Activated naive CD8-positive, alpha-beta T cell treated with anti-CD3 and anti-CD28 coated beads for 36 hours (primary cell): ENCODE data around the gene GRIK4. TPM values are rescaled to one million over a fixed set of nuclear protein-coding genes. Genes with fewer than 3 reads are reported as not detected.
A peak's percentile ranks its signal among the peaks of the same experiment; 100 is the strongest.

Source experiments
- DNase-seq: peaks from one replicate; pipeline ENCODE4 v3.0.0; 2021
- H3K27ac Mint-ChIP-seq: one replicate; pipeline ENCODE4 v1.8.0; 2022; ENCODE audit warnings: mild to moderate bottlenecking, moderate library complexity, mixed read lengths
- H3K27me3 Mint-ChIP-seq: one replicate; pipeline ENCODE4 v1.8.0; 2022; ENCODE audit warnings: mild to moderate bottlenecking, mixed read lengths
- H3K36me3 Mint-ChIP-seq: one replicate; pipeline ENCODE4 v1.8.0; 2021; ENCODE audit warnings: mild to moderate bottlenecking, mixed read lengths
- H3K4me1 Mint-ChIP-seq: one replicate; pipeline ENCODE4 v1.8.0; 2021; ENCODE audit warnings: mixed read lengths
- H3K4me3 Mint-ChIP-seq: one replicate; pipeline ENCODE4 v1.8.0; 2022; ENCODE audit warnings: mild to moderate bottlenecking, moderate library complexity, mixed read lengths
- H3K9me3 Mint-ChIP-seq: one replicate; pipeline ENCODE4 v1.8.0; 2022; ENCODE audit warnings: mixed read lengths
- total RNA-seq, 2 experiments: library from RNA; stranded (reverse); gene quantifications; one replicate each; pipeline ENCODE4 v1.2.3, GENCODE V29; 2021

GRIK4 gene
- total RNA-seq, 2 experiments from 2014 or later: 0.40 to 0.43 TPM

DNA sequence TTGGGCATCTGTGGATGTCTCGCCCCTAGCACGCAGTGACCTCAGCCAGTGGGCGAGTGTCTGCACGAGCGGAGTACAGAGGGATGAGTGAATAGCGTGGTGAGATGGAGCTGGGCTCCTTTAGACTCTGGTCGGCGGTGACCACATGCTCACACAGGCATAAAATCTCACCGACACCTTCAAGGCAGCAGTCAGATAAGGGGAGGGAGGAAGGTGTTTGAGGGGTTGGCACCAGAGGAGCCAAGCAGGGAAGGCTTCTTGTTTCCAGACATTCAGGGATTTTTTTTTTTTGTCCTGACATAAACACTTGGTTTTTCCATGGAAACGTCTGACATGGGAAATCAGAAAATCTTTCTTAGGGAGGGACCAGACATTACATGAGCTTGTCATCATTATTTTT, 35.8 kb downstream of the GRIK4 start:
- H3K27ac Mint-ChIP-seq: no peak overlapping the region
- no peaks in the 10 kb centered on the region for H3K36me3 Mint-ChIP-seq
- peaks cover 11% of the 10 kb centered on the region for H3K27me3 Mint-ChIP-seq
- no peaks in the 10 kb centered on the region for H3K4me1 Mint-ChIP-seq
- no peak for DNase-seq
- peaks cover under 1% of the 10 kb centered on the region for H3K9me3 Mint-ChIP-seq
- H3K4me3 Mint-ChIP-seq: no peak overlapping the region

DNA sequence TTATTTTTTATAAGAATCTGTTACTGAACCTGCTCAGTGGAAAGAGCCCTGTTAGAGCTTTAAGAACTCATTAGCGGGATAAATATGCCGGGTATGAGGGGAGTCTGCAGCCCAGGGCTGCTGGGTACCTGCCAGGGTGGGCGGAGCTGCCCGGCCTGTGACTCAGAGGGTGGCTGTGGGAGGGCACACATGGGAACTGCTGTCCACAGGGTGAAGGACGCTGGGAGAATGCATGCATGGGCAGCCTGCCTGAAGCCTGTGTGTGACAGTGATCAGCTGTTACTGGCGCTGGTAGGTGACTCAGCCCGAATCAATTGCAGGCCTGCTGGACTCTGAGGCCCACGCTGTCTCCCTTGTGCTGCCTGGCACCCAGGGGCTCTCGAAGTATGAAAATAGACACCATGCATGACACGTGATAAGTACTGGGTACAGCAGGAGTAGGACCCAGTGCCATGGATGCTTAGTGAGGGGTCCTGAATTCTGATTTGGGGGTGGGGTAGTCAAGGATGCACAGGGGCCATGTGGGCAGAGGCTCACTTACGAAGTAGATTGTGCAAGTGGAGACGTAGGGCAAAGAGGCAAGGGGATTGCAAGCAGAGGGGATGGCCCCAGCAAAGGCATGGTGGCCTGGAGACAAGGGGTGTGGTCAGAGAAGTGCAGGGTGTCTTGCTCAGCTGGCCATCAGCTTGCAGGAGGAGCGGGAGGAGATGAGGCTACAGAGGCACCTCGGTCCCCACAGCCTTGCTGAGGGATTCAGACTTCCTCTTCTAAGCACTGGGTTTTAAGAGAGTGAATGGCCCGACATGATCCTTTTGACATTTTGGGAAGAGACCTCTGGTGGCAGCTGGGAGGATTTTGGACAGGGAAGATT, 36.5 kb downstream of the GRIK4 start:
- Mint-ChIP-seq H3K4me3 (no peak overlapping the region), H3K4me1 (no peaks in the 10 kb centered on the region), H3K9me3 (no peaks in the 10 kb centered on the region), H3K36me3 (no peaks in the 10 kb centered on the region), H3K27me3 (peaks cover 11% of the 10 kb centered on the region), H3K27ac (no peak overlapping the region)
- no peak for DNase-seq

DNA sequence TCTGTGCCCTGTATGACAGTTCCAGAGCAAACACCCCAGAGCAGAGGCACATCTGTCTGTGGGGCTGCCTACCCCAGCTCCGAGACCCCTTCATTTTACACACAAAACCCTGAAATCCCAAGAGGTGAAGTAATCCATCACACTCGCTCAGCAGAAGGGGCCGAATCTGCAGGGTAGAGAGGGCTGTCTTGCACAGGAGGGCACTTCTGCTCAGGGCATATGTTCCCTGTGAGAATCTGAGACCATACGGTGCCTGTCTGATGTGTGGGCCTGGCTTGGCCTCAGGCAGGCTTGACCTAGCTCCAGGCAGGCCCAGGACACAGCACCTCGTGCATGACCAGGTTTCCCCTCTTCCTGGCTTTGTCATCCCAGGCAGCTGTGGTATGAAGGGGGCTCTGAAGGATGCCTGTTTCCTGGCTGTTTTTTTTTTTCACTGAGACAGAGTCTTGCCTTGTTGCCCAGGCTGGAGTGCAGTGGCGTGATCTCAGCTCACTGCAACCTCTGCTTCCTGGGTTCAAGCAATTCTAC, 37.2 kb downstream of the GRIK4 start:
- H3K27me3 Mint-ChIP-seq: peaks cover 11% of the 10 kb centered on the region
- no peaks in the 10 kb centered on the region for H3K9me3 Mint-ChIP-seq
- no peaks in the 10 kb centered on the region for H3K36me3 Mint-ChIP-seq
- no peaks in the 10 kb centered on the region for H3K4me1 Mint-ChIP-seq
- no peak overlapping the region for H3K27ac Mint-ChIP-seq
- H3K4me3 Mint-ChIP-seq: no peak overlapping the region
- no peak for DNase-seq

DNA sequence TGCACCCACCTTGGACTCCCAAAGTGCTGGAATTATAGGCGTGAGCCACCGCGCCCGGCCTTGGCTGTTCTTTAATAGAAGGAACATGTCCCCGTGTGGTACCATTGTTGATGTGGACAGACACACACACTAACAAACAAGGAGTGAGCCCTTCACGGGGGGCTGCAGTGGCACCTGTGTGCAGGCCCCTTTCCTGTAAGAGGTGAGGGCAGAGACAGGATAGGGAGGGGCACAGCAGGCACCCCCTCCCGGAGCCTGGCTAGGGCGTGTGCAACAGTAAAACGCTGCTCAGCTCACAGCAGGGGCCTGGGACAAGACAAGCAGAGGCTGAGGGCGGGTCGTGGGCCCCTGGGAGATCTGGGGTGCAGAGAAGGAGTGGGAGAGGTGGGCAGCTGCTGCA, 37.8 kb downstream of the GRIK4 start:
- no peak for DNase-seq
- H3K27ac Mint-ChIP-seq: no peak overlapping the region
- no peaks in the 10 kb centered on the region for H3K9me3 Mint-ChIP-seq
- H3K36me3 Mint-ChIP-seq: no peaks in the 10 kb centered on the region
- no peak overlapping the region for H3K4me3 Mint-ChIP-seq
- peaks cover 11% of the 10 kb centered on the region for H3K27me3 Mint-ChIP-seq
- H3K4me1 Mint-ChIP-seq: no peaks in the 10 kb centered on the region

DNA sequence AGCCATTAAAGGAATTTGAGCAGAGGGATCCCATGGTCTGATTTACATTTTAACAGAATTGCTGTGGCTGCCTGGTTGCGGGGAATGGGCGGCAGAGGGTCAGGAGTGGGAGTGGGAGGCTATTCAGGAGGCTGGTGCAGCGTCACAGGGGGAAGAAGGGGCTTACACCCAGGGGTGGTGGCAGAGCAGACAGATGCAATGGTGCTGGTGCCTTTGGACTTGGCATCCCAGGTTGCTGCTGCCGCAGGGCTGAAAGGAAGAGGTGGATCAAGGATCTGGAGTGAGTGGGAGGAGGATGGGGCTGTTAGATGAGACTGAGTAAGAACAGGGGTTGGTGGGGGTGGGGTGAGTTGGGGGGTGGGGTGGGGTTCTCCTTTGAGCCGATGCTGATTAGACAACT, 38.5 kb downstream of the GRIK4 start:
- H3K4me3 Mint-ChIP-seq: no peak overlapping the region
- no peaks in the 10 kb centered on the region for H3K9me3 Mint-ChIP-seq
- no peak overlapping the region for H3K27ac Mint-ChIP-seq
- no peak for DNase-seq
- peaks cover 11% of the 10 kb centered on the region for H3K27me3 Mint-ChIP-seq
- no peaks in the 10 kb centered on the region for H3K4me1 Mint-ChIP-seq
- H3K36me3 Mint-ChIP-seq: no peaks in the 10 kb centered on the region

DNA sequence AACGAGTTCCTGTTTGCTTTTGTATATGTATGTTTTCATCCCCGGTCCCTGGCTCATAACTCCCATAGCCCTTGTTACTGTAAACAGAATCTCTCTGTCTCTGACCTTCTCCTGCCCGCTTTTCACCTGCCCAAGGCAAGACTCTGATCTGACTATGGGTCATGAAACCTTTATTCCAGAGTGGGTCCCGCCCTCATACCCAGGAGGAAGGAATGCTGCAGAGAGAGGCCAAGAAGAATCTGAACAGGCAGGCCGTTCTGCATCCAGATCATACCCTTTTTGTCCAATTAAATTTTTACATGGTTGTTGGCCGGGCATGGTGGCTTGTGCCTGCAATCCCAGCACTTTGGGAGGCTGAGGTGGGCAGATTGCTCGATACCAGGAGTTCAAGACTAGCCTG, 39.6 kb downstream of the GRIK4 start:
- Mint-ChIP-seq H3K4me3 (no peak overlapping the region), H3K9me3 (no peaks in the 10 kb centered on the region), H3K36me3 (no peaks in the 10 kb centered on the region), H3K4me1 (no peaks in the 10 kb centered on the region), H3K27me3 (peaks cover 16% of the 10 kb centered on the region), H3K27ac (no peak overlapping the region)
- DNase-seq: no peak

DNA sequence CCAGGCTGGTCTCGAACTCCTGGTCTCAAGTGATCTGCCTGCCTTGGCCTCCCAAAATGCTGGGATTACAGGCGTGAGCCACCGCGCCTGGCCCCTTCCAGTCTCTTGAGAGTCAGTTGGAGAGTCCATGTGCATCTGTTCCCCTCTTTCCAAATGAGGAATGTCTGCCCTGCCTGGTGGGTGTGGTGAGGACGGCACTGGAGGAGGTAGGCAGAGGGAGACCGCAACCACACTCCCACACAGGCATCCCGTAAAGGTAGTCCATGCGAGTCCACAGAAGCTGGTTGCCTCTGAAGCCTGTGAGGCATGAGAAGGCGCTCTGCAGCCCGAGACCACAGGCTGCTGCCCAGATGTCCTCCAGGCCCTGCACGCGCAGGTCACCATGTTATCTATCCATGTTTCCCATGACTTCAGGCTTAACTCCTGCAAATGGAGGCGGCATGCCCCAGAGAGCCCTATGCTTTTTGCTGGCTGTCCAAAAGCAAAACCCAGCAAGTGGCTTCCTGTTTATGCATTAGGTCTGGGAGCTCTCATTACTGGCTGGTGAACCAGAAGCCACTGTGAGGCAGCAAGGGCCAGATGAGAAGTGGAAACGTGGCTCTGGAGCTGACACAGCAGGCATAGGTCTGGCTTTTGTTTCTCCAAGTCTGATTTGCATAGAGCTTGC, 43.4 kb downstream of the GRIK4 start:
- H3K9me3 Mint-ChIP-seq: no peaks in the 10 kb centered on the region
- H3K27ac Mint-ChIP-seq: no peak overlapping the region
- H3K36me3 Mint-ChIP-seq: no peaks in the 10 kb centered on the region
- no peak for DNase-seq
- no peak overlapping the region for H3K4me3 Mint-ChIP-seq
- no peaks in the 10 kb centered on the region for H3K4me1 Mint-ChIP-seq
- H3K27me3 Mint-ChIP-seq: peaks cover 15% of the 10 kb centered on the region

DNA sequence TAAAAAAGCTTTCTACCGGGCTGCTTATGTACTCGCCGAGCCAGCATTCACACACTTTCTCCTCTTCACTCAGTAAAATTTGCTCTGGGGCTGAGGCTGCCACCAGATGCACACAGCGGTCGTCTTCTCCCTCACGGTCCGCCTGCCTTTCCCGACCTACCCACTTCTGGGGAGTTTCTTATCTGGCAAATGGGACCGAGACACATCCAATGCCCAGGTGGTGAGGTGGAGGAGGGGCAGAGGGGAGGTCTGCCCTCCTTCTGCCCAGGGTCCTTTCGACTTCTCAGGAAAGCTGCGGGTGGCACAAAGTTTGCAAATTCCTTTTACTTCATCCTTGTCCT, 43.9 kb downstream of the GRIK4 start:
- Mint-ChIP-seq H3K27ac (no peak overlapping the region), H3K36me3 (no peaks in the 10 kb centered on the region), H3K27me3 (peaks cover 10% of the 10 kb centered on the region), H3K4me3 (no peak overlapping the region), H3K9me3 (no peaks in the 10 kb centered on the region), H3K4me1 (no peaks in the 10 kb centered on the region)
- DNase-seq: no peak

DNA sequence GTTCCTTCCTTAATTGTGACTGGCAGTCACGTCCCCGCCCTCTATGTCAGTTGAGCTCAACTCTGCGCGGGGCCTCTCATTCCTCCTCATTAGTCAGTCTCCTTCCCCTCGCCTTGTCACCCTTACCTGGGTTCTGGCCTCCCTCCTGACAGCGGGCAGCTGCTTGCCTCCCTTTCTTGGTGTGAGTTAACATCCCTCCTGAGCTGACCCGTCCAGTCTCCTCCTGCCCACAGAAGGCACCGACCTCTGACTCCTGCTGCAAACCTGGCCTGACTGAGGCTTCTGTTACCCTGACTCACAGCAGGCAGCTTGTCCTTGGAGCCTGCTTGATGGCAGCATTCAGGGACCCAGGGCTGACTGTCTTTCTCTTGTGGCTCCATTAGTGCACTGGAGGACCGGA, 45.2 kb downstream of the GRIK4 start:
- no peaks in the 10 kb centered on the region for H3K4me1 Mint-ChIP-seq
- peaks cover 10% of the 10 kb centered on the region for H3K27me3 Mint-ChIP-seq
- no peak overlapping the region for H3K4me3 Mint-ChIP-seq
- no peaks in the 10 kb centered on the region for H3K9me3 Mint-ChIP-seq
- no peak overlapping the region for H3K27ac Mint-ChIP-seq
- DNase-seq: no peak
- H3K36me3 Mint-ChIP-seq: no peaks in the 10 kb centered on the region

DNA sequence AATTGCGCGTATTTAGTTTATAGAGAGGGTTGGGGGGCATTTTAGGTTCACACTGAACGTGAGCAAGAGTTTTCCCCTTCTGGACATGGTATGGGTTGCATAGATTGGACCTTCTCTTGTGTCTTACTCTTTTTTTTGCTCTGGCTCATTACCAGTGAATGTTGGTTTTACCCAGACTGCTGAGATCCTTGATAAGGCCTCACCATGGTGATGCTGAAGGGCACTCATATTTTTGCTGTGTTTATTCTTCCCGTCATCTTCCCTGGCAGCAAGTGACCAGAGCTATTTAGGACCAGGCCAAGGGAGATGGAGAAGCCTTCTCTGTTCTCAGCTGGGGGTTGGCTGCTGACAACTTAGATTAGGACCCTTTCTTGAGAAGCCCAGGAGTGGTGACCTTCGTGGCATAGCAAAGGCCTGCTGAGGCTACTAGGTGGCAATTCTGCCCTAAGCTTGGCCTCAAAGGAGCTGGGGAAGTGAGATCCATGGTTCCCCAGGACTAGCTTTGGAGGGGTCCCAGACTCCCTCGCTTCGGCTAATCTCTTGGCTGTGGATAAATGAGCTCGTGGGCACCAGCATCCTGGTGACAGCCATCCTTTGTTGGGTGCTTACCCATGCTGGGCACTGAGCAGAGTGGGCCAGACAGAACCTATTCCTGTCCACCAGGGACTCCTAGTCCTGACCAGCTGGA, 47.3 kb downstream of the GRIK4 start:
- no peaks in the 10 kb centered on the region for H3K9me3 Mint-ChIP-seq
- no peaks in the 10 kb centered on the region for H3K36me3 Mint-ChIP-seq
- H3K4me1 Mint-ChIP-seq: no peaks in the 10 kb centered on the region
- no peak overlapping the region for H3K27ac Mint-ChIP-seq
- DNase-seq: no peak
- no peak overlapping the region for H3K4me3 Mint-ChIP-seq
- H3K27me3 Mint-ChIP-seq: peaks cover 31% of the 10 kb centered on the region

DNA sequence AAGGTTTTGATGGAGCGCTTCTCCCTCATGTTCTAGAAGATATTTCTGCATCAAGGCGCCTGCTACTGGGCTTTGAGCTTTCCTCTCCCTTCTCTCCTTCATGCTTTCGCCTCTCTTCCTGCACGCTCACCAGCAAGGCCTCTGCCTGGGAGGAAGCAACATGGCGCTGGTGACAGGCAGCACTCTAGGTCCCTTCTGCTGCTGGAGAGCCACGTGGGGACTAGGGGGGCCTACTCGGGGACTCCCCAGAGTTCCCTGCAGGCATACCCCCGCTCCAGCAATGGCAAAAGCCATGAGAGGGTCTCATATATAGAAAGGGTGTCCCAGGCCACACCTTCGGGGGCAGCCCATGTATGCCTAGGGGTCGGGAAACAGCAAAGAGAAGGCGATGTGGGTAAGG, 49.7 kb downstream of the GRIK4 start:
- Mint-ChIP-seq H3K9me3 (no peaks in the 10 kb centered on the region), H3K4me3 (no peak overlapping the region), H3K27me3 (peaks cover 36% of the 10 kb centered on the region), H3K4me1 (peaks cover 10% of the 10 kb centered on the region), H3K27ac (no peak overlapping the region), H3K36me3 (no peaks in the 10 kb centered on the region)
- DNase-seq: no peak

DNA sequence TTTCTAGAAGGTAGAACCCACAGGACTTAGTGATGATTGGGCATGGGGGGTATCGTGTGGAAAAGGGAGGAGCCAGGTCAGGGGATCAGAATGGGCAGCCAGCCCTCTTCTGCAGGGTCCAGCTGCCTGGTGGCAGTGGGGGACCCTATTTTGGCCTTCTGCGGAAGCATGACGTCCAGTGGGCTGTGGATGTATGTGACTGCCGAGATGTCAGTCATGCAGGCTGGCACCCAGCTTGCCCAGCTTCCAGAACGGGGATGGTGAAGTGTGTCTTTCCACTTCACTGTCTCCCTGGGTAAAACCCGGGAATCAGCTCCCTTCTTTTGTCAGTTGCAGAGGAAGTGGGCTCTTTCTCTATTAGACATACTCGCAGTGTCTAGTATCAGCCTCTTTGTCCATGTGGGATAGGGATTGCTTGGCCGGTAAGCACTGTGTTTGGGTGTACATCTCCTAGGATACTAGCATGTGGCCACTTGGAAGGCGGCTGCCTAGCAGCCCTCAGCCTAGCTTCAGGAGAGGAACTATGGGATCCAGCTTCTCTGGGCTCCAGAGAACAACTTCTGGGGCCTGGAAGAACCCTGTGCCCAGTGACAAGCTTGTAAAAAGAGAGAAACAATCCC, 51.4 kb downstream of the GRIK4 start:
- Mint-ChIP-seq H3K27ac (no peak overlapping the region), H3K4me1 (peaks cover 12% of the 10 kb centered on the region), H3K4me3 (no peak overlapping the region), H3K9me3 (no peaks in the 10 kb centered on the region), H3K27me3 (peaks cover 48% of the 10 kb centered on the region), H3K36me3 (no peaks in the 10 kb centered on the region)
- DNase-seq: no peak

DNA sequence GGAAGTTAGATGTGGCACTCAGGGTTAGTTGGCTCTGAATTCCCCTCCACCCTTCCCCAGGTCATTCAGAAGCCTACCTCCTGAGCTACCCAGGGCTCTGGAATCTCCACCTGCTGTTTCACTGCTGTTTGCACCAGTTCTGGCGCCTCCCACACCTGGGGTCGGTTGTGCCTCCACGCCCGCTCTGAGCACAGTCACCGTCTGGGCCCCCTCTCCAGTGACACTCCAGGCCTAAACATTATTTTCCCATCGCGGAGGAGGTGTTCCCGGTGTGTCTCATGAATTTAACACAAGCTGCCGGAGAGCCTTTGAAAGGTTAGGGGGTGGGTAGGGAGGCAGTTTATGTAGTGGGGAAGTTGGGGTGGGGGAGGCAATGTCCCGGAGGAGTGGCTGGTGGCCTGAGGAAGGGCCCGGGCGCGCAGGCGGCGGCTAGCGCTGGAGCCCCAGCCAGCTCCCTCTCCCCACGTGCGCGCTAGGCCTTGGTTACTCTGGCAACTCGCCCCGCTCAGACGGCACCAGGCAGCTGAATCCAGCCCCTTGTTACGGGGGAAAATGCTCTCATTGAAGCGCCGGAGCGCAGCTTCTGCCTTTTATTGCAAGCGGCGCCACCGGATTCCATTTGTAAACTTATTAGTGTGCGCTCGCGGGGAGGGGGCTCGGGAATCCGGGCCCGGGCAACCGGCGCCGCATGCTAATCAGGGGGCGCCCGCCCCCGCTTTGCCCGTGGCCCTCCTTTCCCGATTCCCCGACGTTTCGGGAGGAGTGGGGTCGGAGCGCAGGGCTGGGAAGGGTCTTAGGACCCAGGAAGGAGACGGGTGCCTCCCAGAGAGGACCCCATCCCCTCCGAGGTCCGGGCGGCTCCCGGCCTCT, 52.4 kb downstream of the GRIK4 start:
- Mint-ChIP-seq H3K9me3 (no peaks in the 10 kb centered on the region), H3K4me3 (no peak overlapping the region), H3K4me1 (peaks cover 12% of the 10 kb centered on the region), H3K27ac (no peak overlapping the region), H3K27me3 (peaks cover 56% of the 10 kb centered on the region), H3K36me3 (no peaks in the 10 kb centered on the region)
- no peak for DNase-seq

DNA sequence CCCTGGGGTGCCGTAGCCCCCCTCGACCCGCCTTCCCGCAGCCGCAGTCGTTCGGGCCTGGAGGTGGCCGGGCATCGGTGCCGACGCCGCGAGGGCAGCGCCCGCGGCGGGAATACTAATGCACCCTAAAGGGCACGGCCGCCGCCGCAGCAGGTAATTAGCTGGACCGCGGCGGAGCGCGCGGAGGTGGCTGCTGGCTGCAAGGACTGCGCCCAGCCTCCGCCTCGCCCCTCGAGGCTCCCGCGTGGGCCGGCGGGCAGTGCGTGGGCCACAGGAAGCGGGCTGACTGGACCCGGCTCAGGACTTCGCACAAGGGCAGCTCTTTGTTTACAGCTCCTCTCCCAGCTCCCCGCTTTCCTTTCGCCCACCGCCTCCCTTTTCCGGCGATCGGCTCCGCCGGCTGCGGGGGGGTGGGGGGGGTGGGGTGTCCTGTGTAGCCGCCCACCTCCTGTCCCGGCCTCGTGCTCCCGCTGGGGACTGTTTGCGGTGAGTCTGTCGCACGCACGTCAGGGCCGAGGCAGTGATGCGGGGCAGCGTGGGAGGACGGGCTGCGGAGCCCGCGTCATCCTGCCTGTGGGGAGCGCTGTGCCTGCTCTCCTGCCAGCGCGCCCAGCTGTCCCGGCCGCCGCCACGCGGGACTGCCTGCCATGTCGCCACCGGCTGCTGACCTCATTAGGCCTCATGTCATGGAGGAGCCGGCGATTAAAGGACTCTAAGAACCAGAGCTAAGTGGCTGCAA, 53.2 kb downstream of the GRIK4 start:
- no peaks in the 10 kb centered on the region for H3K36me3 Mint-ChIP-seq
- no peak overlapping the region for H3K4me3 Mint-ChIP-seq
- peaks cover 60% of the 10 kb centered on the region for H3K27me3 Mint-ChIP-seq
- DNase-seq: peak; percentile 77
- H3K9me3 Mint-ChIP-seq: no peaks in the 10 kb centered on the region
- peak overlapping the region; percentile 47 for H3K27ac Mint-ChIP-seq
- peaks cover 12% of the 10 kb centered on the region for H3K4me1 Mint-ChIP-seq
